ENCODE data around the gene CHD3. TPM values are rescaled to one million over a fixed set of nuclear protein-coding genes. Genes with fewer than 3 reads are reported as not detected.

Gene CHD3
- total and polyA plus RNA-seq, 2 donors (not counting 3 experiments of a cell fraction or from before 2014, with no cell fraction given), result 102 to 185 TPM

GRCh38 chr17:7848131-7848579 is 40.4 kb upstream of the CHD3 start:
- H3K4me2 ChIP-seq (ENCODE audit: insufficient read depth, low read length), result no peak overlapping the region
- H3K4me3 ChIP-seq (replicated peaks in 1 of 3; ENCODE audit: insufficient read depth in 1 of 3, low read depth in 1 of 3, low read length in 3 of 3), result no peak overlapping the region
- H3K27ac ChIP-seq (ENCODE audit: insufficient read depth, low read depth, low read length), result no peak overlapping the region
- H3K9ac ChIP-seq (replicated peaks; ENCODE audit: extremely low read depth, insufficient read depth, low read length), result no peak overlapping the region
- no peaks in the 10 kb centered on the region for H3K9me3 ChIP-seq (replicated peaks; ENCODE audit: control insufficient read depth, insufficient read depth, low read length)
- dilution Hi-C loops (cut with MboI; ENCODE audit: extremely low pct_ligation_motif_present, low sequenced_read_pairs) (no loop called here), intact Hi-C loops (cut with micrococcal nuclease) (loop anchor here (10.0 kb wide), 1 partner anchor 233 kb away; the partner anchor contains the start of gene FXR2)
- POLR2A ChIA-PET, result no interaction called here
- H3K36me3 ChIP-seq (ENCODE audit: control insufficient read depth in 2 of 2, extremely low read depth in 1 of 2, insufficient read depth in 2 of 2, low read length in 2 of 2), result peaks cover 6 to 45% of the 10 kb centered on the region in 2 experiments
- H4K20me1 ChIP-seq (replicated peaks; ENCODE audit: control insufficient read depth, extremely low read depth, insufficient read depth, low read length), result no peaks in the 10 kb centered on the region
- FAIRE-seq (no peak), DNase-seq (ENCODE audit: low read depth, low spot score) (no peak)
- H3K9me1 ChIP-seq (replicated peaks; ENCODE audit: control insufficient read depth, extremely low read depth, insufficient read depth, low read length), result no peaks in the 10 kb centered on the region
- no peak overlapping the region for H2AFZ ChIP-seq (ENCODE audit: low read depth, low read length)
- H3K4me1 ChIP-seq (ENCODE audit: control insufficient read depth, extremely low read depth, insufficient read depth, low read length), result peaks cover 6% of the 10 kb centered on the region
- CTCF ChIA-PET, result no interaction called here
- BruUV-seq (replicated peaks), result no TSS peak
- H3K27me3 ChIP-seq (ENCODE audit: control insufficient read depth in 2 of 2, insufficient read depth in 2 of 2, low read length in 2 of 2), result no peaks in the 10 kb centered on the region
- peaks cover 10% of the 10 kb centered on the region for H3K79me2 ChIP-seq (ENCODE audit: control insufficient read depth, insufficient read depth, low read length)
- TF ChIP-seq JUN (IDR thresholded peaks at IDR 0.05; ENCODE audit: borderline replicate concordance, insufficient read depth, insufficient read length, low read depth) (no peak), POLR2AphosphoS5 (IDR thresholded peaks at IDR 0.05; ENCODE audit: insufficient read depth, low read depth, low read length) (no peak)

- H2AFZ ChIP-seq (ENCODE audit: low read depth, low read length), result no peak overlapping the region
- H3K79me2 ChIP-seq (ENCODE audit: control insufficient read depth, insufficient read depth, low read length), result peaks cover 10% of the 10 kb centered on the region
- H3K9me1 ChIP-seq (replicated peaks; ENCODE audit: control insufficient read depth, extremely low read depth, insufficient read depth, low read length), result no peaks in the 10 kb centered on the region
- H3K36me3 ChIP-seq (ENCODE audit: control insufficient read depth in 2 of 2, extremely low read depth in 1 of 2, insufficient read depth in 2 of 2, low read length in 2 of 2), result peaks cover 6 to 46% of the 10 kb centered on the region in 2 experiments
- H3K9me3 ChIP-seq (replicated peaks; ENCODE audit: control insufficient read depth, insufficient read depth, low read length), result no peaks in the 10 kb centered on the region
- ChIA-PET POLR2A (no interaction called here), CTCF (interaction anchor here (1.0 kb wide), 1 partner anchor 141 kb away, joined by 3 read pairs; no protein-coding TSS in a partner anchor)
- no peaks in the 10 kb centered on the region for H3K27me3 ChIP-seq (ENCODE audit: control insufficient read depth in 2 of 2, insufficient read depth in 2 of 2, low read length in 2 of 2)
- DNase-seq (ENCODE audit: low read depth, low spot score) (no peak), FAIRE-seq (no peak)
- H3K27ac ChIP-seq (ENCODE audit: insufficient read depth, low read depth, low read length), result no peak overlapping the region
- H3K4me2 ChIP-seq (ENCODE audit: insufficient read depth, low read length), result no peak overlapping the region
- H4K20me1 ChIP-seq (replicated peaks; ENCODE audit: control insufficient read depth, extremely low read depth, insufficient read depth, low read length), result no peaks in the 10 kb centered on the region
- TF ChIP-seq MAX (IDR thresholded peaks at IDR 0.05; ENCODE audit: insufficient read depth, insufficient read length) (no peak), FOS (IDR thresholded peaks at IDR 0.05; ENCODE audit: borderline replicate concordance, insufficient read depth, low read length) (no peak), CTCF (IDR thresholded peaks at IDR 0.05; ENCODE audit: extremely low read depth in 1 of 2, insufficient read depth in 1 of 2, low read depth in 1 of 2, low read length in 2 of 2) (no peak), POLR2AphosphoS5 (IDR thresholded peaks at IDR 0.05; ENCODE audit: insufficient read depth, low read depth, low read length) (no peak), MYC (IDR thresholded peaks at IDR 0.05; ENCODE audit: low read depth, low read length) (no peak), JUN (IDR thresholded peaks at IDR 0.05; ENCODE audit: borderline replicate concordance, insufficient read depth, insufficient read length, low read depth) (no peak), GATA2 (IDR thresholded peaks at IDR 0.05; ENCODE audit: insufficient read depth, insufficient read length, low read depth, low read length) (no peak), POLR2A (IDR thresholded peaks at IDR 0.05; ENCODE audit: low read depth, low read length) (no peak), EZH2 (IDR thresholded peaks at IDR 0.05; ENCODE audit: borderline replicate concordance, low read depth, low read length, severe bottlenecking) (no peak)
- dilution Hi-C loops (cut with MboI; ENCODE audit: extremely low pct_ligation_motif_present, low sequenced_read_pairs), result no loop called here
- intact Hi-C loops (cut with micrococcal nuclease), result loop anchor here (10.0 kb wide), 1 partner anchor 234 kb away; the partner anchor contains the start of gene FXR2
- peaks cover 6% of the 10 kb centered on the region for H3K4me1 ChIP-seq (ENCODE audit: control insufficient read depth, extremely low read depth, insufficient read depth, low read length)
- no peak overlapping the region for H3K9ac ChIP-seq (replicated peaks; ENCODE audit: extremely low read depth, insufficient read depth, low read length)
- no TSS peak for BruUV-seq (replicated peaks)
- no peak overlapping the region for H3K4me3 ChIP-seq (replicated peaks in 1 of 3; ENCODE audit: insufficient read depth in 1 of 3, low read depth in 1 of 3, low read length in 3 of 3)
These were observed 39.9 kb upstream of the CHD3 start for GRCh38 chr17:7848739-7849129.
